ENCODE data around the gene THEMIS.
A peak's percentile ranks its signal among the peaks of the same experiment; 100 is the strongest.

The THEMIS gene

DNA sequence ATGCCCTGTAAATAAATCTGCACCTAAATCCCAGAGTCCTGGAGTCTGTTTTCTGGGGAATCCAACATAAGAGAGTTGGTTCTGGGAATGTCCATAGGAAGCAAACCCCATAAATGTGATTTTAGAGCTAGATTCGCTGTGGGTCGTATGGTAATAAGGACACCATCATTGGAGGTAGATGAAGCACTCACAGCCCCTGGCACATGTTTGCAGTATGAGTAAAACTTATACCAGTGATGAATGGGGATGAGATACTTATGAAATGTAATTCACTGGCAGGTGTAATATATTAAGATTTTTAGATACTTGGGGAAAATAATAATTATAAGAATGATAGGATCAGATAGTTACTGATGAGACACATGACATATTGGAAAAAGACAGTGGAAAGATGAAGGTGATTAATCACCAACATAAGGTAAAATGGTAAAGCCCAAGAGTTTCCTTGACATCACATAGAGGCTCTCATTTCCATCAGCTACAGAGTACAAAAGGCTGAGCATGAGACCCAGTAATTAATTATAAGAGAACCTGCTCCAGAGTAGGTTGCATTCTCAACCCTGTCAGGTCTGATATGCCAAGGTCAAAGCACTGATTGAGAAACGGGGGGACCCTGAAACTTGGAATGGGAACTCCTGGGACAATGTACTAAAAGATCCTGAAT is 44.7 kb upstream of the THEMIS start:
- Histone ChIP-seq H3K27ac (ENCODE audit: low read length) (no peak overlapping the region), H3K9me2 (replicated peaks; ENCODE audit: insufficient read depth, low read length) (no peaks in the 10 kb centered on the region), H3K27me3 (replicated peaks; ENCODE audit: insufficient read depth, low read length) (no peaks in the 10 kb centered on the region), H3K4me1 (ENCODE audit: low read length) (peaks cover 3% of the 10 kb centered on the region; the same call in 1 of the 2 replicates), H3K79me2 (ENCODE audit: low read length) (no peaks in the 10 kb centered on the region), H3K4me2 (ENCODE audit: low read depth, low read length) (no peak overlapping the region), H2AFZ (ENCODE audit: low read length) (no peak overlapping the region), H3K9me3 (replicated peaks; ENCODE audit: insufficient read depth, low read length) (no peaks in the 10 kb centered on the region), H4K20me1 (ENCODE audit: insufficient read depth, low read length) (no peaks in the 10 kb centered on the region), H3K36me3 (replicated peaks; ENCODE audit: insufficient read depth, low read length) (no peaks in the 10 kb centered on the region), H3F3A (ENCODE audit: insufficient read depth, low read length) (no peaks in the 10 kb centered on the region), H3K4me3 (ENCODE audit: low read length) (no peak overlapping the region), H3K9ac (ENCODE audit: low read length) (no peak overlapping the region)
- DNase-seq = no peak
- TF ChIP-seq, protein P1, sequence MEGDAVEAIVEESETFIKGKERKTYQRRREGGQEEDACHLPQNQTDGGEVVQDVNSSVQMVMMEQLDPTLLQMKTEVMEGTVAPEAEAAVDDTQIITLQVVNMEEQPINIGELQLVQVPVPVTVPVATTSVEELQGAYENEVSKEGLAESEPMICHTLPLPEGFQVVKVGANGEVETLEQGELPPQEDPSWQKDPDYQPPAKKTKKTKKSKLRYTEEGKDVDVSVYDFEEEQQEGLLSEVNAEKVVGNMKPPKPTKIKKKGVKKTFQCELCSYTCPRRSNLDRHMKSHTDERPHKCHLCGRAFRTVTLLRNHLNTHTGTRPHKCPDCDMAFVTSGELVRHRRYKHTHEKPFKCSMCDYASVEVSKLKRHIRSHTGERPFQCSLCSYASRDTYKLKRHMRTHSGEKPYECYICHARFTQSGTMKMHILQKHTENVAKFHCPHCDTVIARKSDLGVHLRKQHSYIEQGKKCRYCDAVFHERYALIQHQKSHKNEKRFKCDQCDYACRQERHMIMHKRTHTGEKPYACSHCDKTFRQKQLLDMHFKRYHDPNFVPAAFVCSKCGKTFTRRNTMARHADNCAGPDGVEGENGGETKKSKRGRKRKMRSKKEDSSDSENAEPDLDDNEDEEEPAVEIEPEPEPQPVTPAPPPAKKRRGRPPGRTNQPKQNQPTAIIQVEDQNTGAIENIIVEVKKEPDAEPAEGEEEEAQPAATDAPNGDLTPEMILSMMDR (IDR thresholded peaks at IDR 0.05; ENCODE audit: low read length) = no peak
- TF ChIP-seq EZH2phosphoT487 (IDR thresholded peaks at IDR 0.05; ENCODE audit: low read length) (no peak), EZH2 (optimal IDR thresholded peaks at IDR 0.05; ENCODE audit: low read depth, low read length) (no peak)

GRCh38 chr6:127941228-127941627 is 40.4 kb upstream of the THEMIS start:
- Histone ChIP-seq H3K27ac (ENCODE audit: low read length) (no peak overlapping the region), H2AFZ (ENCODE audit: low read length) (no peak overlapping the region), H3K4me1 (ENCODE audit: low read length) (peaks cover 8% of the 10 kb centered on the region), H3K9ac (ENCODE audit: low read length) (no peak overlapping the region), H3K27me3 (replicated peaks; ENCODE audit: insufficient read depth, low read length) (no peaks in the 10 kb centered on the region), H3K9me2 (replicated peaks; ENCODE audit: insufficient read depth, low read length) (no peaks in the 10 kb centered on the region), H3K79me2 (ENCODE audit: low read length) (no peaks in the 10 kb centered on the region), H3K9me3 (replicated peaks; ENCODE audit: insufficient read depth, low read length) (no peaks in the 10 kb centered on the region), H3F3A (ENCODE audit: insufficient read depth, low read length) (no peaks in the 10 kb centered on the region), H3K36me3 (replicated peaks; ENCODE audit: insufficient read depth, low read length) (no peaks in the 10 kb centered on the region), H3K4me3 (ENCODE audit: low read length) (no peak overlapping the region), H3K4me2 (ENCODE audit: low read depth, low read length) (no peak overlapping the region), H4K20me1 (ENCODE audit: insufficient read depth, low read length) (no peaks in the 10 kb centered on the region)
- DNase-seq = no peak
- no peak for TF ChIP-seq EZH2phosphoT487 (IDR thresholded peaks at IDR 0.05; ENCODE audit: low read length)
- TF ChIP-seq, protein P1 (IDR thresholded peaks at IDR 0.05; ENCODE audit: low read length) = no peak
- TF ChIP-seq EZH2 (optimal IDR thresholded peaks at IDR 0.05; ENCODE audit: low read depth, low read length) = no peak

DNA sequence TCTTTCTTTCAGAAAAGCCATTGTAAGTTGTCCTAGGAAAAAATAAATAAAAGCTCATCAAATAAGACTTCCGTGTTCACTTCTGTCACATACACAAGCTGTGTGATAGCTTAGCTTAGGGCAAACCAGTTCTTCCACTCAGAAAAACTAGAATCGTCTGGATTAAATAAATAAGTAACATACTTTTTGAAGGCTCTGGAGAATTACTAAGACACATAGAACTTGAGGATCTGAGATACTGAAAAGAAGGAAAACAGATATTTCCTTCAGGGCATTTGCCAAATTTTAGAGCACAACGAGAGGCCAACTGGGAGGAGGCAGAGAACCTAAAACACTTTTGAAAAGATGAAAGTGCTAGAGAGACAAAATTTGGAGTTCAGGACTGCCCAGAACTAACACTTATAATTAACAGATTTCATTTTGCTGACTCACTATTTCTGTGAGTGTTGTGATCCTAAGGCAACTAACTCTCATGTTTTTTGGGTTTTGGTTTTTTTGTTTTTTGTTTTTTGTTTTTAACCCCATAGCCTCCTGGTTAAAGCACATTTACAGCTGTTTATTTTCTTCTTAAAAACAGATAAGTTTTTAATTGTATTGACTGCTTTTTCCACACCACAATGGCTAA is 38.7 kb upstream of the THEMIS start:
- no peak overlapping the region for H3K9ac ChIP-seq (ENCODE audit: low read length)
- H3K79me2 ChIP-seq (ENCODE audit: low read length) = no peaks in the 10 kb centered on the region
- H3K36me3 ChIP-seq (replicated peaks; ENCODE audit: insufficient read depth, low read length) = no peaks in the 10 kb centered on the region
- peaks cover 13% of the 10 kb centered on the region for H3K4me1 ChIP-seq (ENCODE audit: low read length)
- no peak overlapping the region for H3K4me3 ChIP-seq (ENCODE audit: low read length)
- TF ChIP-seq EZH2 (optimal IDR thresholded peaks at IDR 0.05; ENCODE audit: low read depth, low read length) (no peak), EZH2phosphoT487 (IDR thresholded peaks at IDR 0.05; ENCODE audit: low read length) (no peak)
- TF ChIP-seq, protein P1 (IDR thresholded peaks at IDR 0.05; ENCODE audit: low read length) = no peak
- H3K9me3 ChIP-seq (replicated peaks; ENCODE audit: insufficient read depth, low read length) = no peaks in the 10 kb centered on the region
- DNase-seq = peak; percentile 44
- H3K27ac ChIP-seq (ENCODE audit: low read length) = no peak overlapping the region
- no peak overlapping the region for H3K4me2 ChIP-seq (ENCODE audit: low read depth, low read length)
- no peaks in the 10 kb centered on the region for H3K27me3 ChIP-seq (replicated peaks; ENCODE audit: insufficient read depth, low read length)
- no peaks in the 10 kb centered on the region for H4K20me1 ChIP-seq (ENCODE audit: insufficient read depth, low read length)
- H3F3A ChIP-seq (ENCODE audit: insufficient read depth, low read length) = 0 out of 2 replicates have a peak, but pooled peaks cover 3% of the 10 kb centered on the region
- no peak overlapping the region for H2AFZ ChIP-seq (ENCODE audit: low read length)
- no peaks in the 10 kb centered on the region for H3K9me2 ChIP-seq (replicated peaks; ENCODE audit: insufficient read depth, low read length)

Measured in MM.1S (cell line).